OCI-M1 (cell line): ENCODE results near the gene MARCHF10.
A peak's percentile ranks its signal among the peaks of the same experiment; 100 is the strongest.

Experiments used
- DNase-seq: peaks from one replicate; lab custom pipeline; 2025; lab: John Stamatoyannopoulos, UW

Gene MARCHF10

GRCh38 chr17:62753562-62753961 is 54.6 kb downstream of the MARCHF10 start:
- DNase-seq: no peak

- DNase-seq: no peak
Measured at GRCh38 chr17:62751060-62751691, 56.9 kb downstream of the MARCHF10 start.

DNA sequence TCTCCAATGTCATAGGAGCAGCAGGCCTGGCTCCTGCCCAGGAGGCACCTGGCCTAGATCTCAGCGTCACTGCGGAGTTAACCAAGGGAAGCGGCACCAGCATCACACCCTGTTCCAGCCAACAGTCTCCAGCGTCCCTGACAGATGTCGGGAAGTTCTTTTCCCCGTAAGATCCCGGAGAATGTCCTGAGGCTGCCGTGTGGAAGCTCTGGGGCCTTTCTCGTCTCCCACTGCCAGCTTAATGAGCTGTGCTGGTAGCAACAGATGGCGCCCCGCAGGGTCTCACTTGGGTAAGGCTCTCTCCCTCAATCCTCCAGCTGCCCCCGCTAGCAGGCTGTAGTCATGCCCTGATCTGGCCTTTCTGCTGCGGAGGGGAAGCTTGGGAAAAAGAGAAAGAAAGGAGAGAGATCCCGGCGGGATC is 57.5 kb downstream of the MARCHF10 start:
- DNase-seq: no peak

GRCh38 chr17:62749926-62750325 is 58.2 kb downstream of the MARCHF10 start:
- DNase-seq: no peak

DNA sequence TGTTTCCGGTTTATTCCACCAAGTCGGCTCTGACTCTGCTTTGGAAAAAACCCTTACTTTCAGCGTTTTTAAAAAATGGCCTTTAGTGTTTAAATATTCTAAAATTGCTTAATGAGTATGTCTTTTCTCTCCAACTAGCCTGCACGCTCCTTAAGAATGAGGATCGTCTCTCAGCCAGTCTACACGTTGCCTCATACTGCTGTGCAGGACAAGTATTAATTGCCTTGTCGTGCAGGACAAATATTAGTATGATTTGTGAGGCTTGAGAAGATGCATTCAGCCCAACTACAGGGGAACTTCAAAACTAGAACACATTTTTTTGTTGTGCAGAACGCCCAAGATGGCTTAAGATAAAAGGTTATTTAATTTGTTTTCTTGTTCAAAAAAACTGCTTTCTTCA is 61.2 kb downstream of the MARCHF10 start:
- no peak for DNase-seq

GRCh38 chr17:62745806-62746205 is 62.3 kb downstream of the MARCHF10 start:
- DNase-seq: no peak

GRCh38 chr17:62744259-62744658 is 63.9 kb downstream of the MARCHF10 start:
- no peak for DNase-seq

GRCh38 chr17:62741290-62741689 is 66.8 kb downstream of the MARCHF10 start:
- DNase-seq: no peak

- DNase-seq: no peak
Measured at GRCh38 chr17:62739645-62740388, 68.3 kb downstream of the MARCHF10 start.

- DNase-seq: no peak
Measured at GRCh38 chr17:62738281-62738680, 69.8 kb downstream of the MARCHF10 start.

DNA sequence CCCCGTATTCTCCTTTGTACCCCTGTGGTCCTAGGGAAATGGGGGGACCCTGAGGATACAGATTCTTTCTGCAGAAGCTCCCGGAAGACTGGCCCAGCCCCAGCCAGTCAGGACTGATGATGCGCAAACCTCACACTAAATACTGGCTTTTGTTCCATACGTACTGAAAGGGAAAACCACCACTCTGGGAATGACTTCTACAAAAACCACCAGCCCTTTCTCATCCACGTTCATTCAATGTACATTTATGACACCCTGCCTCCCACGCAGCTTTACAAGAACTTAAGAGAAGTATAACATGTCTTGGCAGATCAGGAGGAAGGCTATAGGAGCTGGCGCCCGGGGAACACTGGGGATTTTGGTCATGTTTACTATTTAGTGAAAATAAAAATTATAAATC is 70.6 kb downstream of the MARCHF10 start:
- no peak for DNase-seq

GRCh38 chr17:62735044-62735651 is 73.0 kb downstream of the MARCHF10 start:
- no peak for DNase-seq

DNA sequence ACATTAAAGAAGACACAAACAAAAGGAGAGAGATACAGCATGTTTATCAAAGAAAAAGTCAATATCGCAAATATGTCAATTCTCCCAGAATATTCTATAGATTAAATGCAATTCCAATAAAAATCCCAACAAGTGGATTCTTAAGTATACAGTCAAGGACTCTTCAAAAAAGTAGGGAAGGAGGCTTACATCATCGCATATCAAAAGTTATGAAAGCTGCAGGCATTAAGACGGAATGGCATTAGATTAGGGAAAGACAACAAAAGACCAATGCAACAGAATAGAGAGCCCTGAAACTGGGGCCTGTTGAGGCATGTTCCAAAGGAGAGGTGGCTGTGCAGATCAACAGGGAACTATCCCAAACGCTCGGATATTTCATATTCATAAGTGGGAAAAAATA is 76.0 kb downstream of the MARCHF10 start:
- DNase-seq: no peak

- DNase-seq: peak; percentile 5
Measured at GRCh38 chr17:62727916-62728672, 80.0 kb downstream of the MARCHF10 start.

DNA sequence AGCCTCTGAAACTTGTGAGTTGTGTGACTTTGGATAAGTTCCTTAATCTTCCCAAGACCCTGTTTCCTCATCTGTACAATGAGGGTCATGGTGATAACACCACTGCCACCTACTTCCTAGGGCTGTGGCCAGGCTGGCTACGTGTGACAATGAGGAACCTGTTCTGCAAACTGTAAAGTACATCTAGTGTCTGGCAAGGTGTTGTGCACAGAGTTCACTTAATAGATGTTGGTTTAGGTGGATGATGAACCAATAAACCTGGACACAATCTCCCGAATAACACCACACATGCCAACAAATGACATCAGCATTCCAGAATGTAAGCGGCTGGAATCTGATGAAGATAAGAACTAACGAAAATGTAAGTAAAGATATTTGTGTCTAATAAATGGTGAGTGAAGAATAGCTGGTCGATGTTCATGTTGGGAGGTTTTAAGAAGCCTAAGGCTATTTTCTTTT is 82.3 kb downstream of the MARCHF10 start:
- peak; percentile 52 for DNase-seq

DNA sequence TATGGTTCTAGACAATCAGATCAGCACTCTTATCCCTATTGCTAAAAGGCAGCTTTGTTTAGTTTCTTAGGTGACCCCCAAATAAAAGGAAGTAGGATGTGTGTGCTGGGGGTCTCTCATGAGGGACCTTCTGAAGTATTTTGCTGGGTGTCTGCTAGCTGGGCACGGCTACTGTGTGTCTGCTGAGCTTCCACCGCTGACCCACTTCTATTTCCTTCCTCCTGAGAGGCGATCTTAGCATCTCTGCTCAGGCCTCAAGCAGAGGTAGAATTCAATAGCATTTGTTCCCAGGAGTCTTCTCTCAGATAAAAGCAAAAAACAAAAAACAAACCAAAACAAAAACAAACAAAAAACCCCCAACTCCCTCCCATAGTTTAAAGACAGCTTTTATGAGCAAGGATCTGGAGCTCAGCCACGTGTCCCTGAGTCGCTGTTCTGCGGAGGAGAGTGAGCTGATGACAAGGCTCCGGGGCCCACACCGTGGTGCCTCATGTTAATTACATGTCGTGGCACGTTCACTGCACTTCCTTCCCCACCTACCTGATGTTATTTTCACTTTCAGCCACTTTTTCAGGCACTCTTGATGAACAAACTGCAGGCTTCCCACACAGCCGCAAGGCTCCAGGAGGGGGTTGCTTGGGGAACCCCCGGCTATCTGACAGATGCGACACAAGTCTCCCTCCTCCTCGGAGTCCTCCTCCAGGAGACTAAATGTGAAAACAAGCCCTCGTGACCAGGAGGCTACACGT is 83.5 kb downstream of the MARCHF10 start:
- no peak for DNase-seq

DNA sequence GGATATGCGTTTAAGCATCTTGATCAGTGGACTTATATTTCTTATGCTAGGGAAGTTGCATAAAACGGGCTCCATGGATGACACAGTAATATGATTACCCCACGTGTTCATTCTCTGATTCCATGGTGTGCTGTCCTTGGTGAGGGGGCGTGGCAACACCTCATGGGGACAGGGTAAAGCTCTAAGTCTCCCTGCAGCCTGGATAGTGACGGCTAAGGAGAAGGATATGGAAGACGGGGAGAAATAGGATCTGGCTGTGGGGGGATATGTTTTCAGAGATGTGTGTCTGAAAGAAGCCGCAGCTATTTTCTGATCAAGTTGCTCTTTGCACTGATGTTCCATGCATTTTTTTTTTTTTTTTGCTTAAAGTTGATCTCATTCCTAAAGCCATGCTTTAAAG is 84.3 kb downstream of the MARCHF10 start:
- peak; percentile 20 for DNase-seq

DNA sequence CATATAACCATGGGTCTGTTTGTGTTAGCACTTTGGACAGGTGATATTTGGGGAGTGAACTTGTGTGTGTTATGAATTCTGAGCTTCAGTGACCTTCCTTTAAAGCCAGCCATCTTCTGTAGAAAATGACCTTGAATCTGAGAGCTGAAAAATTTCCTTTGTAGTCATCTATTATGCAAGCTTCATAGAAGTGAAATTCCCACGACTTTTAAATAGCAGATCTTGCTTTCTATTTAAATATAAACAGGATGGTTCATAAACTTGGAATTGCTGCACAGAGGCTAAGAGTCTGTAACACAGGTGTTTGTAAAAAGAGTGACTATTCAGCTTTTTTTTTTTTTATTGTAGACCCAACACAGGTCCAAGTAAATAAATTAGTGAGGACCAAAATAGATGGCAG is 85.5 kb downstream of the MARCHF10 start:
- DNase-seq: no peak

- DNase-seq: peak; percentile 61
Measured at GRCh38 chr17:62720126-62720850, 87.8 kb downstream of the MARCHF10 start.

DNA sequence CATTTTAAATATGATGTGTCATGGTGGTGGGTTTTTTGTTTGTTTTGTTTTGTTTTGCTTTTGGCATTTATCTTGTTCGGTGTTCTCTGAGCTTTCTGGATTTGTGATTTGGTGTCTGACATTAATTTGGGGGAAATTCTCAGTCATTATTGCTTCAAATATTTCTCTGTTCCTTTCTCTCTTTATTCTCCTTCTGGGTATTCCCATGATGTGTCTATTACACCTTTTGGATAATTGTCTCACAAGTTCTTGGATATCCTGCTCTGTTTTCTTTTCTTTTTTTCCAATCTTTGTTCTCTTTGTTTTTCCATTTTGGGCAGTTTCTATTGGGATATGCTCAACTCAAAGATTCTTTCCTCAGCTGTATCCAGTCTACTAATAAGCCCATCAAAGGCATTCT is 88.5 kb downstream of the MARCHF10 start:
- DNase-seq: no peak

DNA sequence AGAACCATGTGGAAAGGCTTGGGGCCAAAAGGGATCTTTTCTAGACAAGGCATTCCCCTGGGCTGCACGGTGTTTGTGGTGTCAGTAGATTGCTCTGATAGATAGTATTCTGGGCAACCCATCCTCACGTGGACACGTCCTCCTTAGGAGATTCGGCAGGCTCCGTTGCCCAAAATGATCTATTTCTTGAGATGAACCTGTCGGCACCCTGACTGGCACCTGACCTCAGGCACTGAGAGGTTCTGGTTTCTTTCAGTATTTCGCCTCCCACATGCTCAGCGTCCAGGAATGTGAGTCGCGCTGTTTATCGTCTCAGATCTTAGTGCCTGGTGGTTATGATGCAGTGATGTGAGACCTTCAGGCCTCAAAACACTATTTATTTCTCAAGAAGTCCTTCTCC is 89.7 kb downstream of the MARCHF10 start:
- DNase-seq: no peak
